ENCODE measurements around the gene PCBP3.

The PCBP3 gene

GRCh38 chr21:45979141-45979631 lies 335.7 kb downstream of the PCBP3 start:
- DNase-seq (ENCODE audit: low read depth, low spot score), result no peak

- DNase-seq (ENCODE audit: low read depth, low spot score), result no peak
Observed at GRCh38 chr21:45979651-45980050, 336.1 kb downstream of the PCBP3 start.

DNA sequence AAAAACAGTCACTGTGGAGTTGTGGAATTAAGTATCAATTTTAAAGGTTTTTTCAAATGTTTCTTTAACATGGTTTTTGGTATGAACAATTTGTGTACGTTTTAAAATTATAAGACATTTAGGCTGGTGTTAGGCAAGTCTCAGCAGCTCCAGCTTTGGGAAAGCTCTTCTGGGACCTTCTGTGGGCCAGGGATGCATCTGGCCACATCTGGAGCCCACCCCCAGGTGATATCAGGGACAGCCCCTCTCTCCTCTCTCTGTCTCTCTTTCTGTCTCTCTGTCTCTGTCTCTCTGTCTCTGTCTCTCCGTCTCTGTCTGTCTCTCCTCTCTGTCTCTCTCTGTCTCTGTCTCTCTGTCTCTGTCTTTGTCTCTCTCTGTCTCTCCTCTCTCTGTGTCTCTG lies 336.7 kb downstream of the PCBP3 start:
- no peak for DNase-seq (ENCODE audit: low read depth, low spot score)

DNA sequence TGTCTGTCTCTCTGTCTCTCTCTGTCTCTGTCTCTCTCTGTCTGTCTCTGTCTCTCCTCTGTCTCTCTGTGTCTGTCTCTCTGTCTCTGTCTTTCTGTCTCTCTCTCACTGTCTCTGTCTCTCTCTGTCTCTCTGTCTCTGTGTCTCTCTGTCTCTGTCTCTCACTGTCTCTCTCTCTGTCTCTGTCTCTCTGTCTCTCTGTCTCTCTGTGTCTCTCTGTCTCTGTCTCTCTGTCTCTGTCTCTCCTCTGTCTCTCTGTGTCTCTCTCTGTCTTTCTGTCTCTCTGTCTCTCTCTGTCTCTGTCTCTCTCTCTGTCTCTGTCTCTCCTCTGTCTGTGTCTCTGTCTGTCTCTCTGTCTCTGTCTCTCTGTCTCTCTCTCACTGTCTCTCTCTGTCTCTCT lies 337.2 kb downstream of the PCBP3 start:
- DNase-seq (ENCODE audit: low read depth, low spot score), result no peak

GRCh38 chr21:45981151-45982091 lies 337.9 kb downstream of the PCBP3 start, which contains the start of gene COL6A1:
Gene COL6A1, plus strand, starts transcription at chr21:45981770. Its CDS starts 81 bp downstream, at chr21:45981851.
- no peak for DNase-seq (ENCODE audit: low read depth, low spot score)

DNA sequence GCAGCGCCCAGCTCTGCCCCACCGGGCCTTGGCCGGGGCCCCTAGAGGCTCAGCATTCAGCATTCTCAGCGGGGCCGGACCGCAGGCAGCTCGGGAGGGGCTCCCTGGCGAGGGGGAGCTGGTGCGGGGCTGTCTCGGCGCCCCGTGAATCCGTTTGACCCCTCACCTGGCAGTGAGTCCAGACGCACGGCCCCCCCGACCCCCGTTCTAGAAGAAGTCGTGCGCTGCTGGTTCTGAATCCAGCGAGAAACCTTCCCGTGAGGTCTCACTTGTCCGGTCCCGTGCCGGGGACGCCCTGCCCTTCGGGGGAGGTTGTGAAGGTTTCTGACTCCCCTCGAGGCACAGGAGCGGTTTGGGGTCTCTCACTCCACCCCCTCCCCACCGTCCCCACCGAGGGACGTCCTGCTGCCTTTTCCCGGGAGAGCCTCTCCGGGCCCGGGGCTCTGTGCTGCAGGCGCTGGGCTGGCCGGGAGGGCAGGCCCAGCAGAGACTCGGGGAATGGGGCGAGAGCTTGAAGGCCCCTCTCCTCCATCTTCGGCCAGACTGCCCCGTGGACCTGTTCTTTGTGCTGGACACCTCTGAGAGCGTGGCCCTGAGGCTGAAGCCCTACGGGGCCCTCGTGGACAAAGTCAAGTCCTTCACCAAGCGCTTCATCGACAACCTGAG lies 338.7 kb downstream of the PCBP3 start:
- DNase-seq (ENCODE audit: low read depth, low spot score), result no peak

DNA sequence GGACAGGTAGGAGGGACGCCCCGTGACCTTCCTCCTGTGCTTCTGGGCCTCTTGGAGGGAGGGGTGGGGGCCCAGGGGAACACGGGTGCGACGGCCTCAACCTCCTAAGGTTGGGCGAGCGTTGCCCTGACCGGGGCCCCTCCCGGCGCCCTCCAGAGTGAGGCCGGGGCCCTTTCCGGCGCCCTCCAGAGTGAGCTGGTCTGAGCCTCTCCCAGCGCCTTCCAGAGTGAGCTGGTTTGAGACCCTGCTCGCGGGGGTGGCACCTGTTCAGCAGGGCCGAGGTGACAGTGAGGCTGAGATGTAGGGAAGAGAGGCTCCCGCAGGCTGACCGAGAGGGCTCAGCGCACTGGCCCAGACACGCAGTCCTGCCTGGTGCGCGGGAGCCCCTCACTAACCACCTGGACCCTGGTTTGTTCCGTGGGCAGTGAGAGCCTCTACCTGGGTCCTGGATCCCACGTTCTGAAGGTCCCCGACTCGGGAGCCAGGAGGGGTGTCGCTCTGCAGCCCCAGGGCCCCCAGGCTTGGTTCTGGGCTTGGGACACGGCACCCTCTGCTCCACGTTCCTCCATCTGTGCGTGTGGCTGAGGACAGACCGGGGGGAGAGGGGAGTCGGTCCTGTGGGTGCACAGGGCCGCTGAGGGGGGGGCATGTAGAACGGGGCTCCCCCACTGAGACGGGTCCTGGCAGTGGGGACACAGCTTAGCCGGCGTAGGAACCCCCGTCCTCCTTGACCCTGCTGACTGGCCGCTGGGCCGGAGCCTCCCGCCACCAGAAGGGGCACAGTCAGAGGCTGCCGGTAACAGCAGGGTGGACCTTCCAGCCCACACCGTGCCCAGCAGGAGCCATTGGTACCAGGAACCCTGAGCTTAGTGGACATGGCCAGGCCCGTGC lies 339.5 kb downstream of the PCBP3 start:
- DNase-seq (ENCODE audit: low read depth, low spot score), result no peak

GRCh38 chr21:45983649-45983965 lies 340.1 kb downstream of the PCBP3 start:
- no peak for DNase-seq (ENCODE audit: low read depth, low spot score)

GRCh38 chr21:45983981-45984551 lies 340.5 kb downstream of the PCBP3 start:
- DNase-seq (ENCODE audit: low read depth, low spot score), result no peak

DNA sequence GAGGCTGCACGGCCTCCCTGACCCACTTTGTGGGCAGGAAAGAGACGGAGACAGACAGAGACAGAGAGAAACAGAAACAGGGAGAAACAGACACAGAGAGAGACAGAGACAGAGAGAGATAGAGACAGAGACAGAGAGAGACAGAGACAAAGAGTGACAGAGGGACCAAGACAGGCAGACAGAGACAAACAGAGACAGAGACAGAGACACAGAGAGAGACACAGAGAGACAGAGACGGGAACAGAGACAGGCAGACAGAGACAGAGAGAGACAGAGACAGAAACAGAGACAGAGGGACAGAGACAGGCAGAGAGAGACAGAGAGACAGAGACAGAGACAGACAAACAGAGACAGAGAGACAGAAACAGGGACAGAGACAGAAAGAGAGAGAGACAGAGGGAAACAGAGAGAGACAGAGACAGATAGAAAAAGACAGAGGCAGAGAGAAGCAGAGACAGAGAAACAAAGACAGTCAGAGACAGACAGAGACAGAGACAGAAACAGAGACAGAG lies 341.1 kb downstream of the PCBP3 start:
- DNase-seq (ENCODE audit: low read depth, low spot score), result no peak

- DNase-seq (ENCODE audit: low read depth, low spot score), result no peak
Observed at GRCh38 chr21:45985471-45986315, 342.2 kb downstream of the PCBP3 start.

DNA sequence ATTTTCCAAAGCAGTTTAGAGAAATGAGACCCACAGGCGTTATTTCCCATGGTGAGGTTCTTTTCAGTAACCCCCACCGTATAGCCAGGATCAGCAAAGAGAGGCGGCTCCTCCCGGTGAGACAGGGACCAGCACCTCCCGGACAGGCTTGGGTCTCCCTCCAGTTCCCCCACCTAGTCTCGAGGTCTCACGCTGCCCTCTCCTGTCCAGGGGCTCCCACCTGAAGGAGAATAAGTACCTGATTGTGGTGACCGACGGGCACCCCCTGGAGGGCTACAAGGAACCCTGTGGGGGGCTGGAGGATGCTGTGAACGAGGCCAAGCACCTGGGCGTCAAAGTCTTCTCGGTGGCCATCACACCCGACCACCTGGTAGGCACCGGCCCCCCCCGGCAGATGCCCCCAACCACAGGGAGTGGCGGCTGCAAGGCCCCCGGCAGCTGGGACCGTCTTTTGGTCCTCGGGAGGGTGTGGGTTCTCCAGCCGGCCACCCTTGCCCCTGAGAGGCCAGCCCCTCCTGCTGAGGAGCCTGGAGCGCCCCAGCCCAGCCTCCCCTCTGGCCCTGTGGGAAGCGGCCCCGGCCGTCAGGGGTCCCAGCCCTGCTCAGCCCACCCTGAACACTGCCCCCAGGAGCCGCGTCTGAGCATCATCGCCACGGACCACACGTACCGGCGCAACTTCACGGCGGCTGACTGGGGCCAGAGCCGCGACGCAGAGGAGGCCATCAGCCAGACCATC lies 343.0 kb downstream of the PCBP3 start:
- no peak for DNase-seq (ENCODE audit: low read depth, low spot score)

DNA sequence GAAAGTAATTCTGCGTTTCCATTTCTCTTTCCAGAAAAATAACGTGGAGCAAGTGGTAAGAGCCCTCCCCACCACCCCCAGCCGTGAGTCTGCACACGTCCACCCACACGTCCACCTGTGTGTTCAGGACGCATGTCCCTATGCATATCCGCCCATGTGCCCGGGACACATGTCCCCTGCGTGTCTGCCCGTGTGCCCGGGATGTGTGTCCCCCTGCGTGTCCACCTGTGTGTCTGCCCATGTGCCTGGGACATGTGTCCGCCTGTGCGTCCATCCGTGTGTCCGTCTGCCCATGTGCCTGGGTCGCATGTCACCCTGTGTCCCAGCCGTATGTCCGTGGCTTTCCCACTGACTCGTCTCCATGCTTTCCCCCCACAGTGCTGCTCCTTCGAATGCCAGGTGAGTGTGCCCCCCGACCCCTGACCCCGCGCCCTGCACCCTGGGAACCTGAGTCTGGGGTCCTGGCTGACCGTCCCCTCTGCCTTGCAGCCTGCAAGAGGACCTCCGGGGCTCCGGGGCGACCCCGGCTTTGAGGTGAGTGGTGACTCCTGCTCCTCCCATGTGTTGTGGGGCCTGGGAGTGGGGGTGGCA lies 343.7 kb downstream of the PCBP3 start:
- no peak for DNase-seq (ENCODE audit: low read depth, low spot score)

DNA sequence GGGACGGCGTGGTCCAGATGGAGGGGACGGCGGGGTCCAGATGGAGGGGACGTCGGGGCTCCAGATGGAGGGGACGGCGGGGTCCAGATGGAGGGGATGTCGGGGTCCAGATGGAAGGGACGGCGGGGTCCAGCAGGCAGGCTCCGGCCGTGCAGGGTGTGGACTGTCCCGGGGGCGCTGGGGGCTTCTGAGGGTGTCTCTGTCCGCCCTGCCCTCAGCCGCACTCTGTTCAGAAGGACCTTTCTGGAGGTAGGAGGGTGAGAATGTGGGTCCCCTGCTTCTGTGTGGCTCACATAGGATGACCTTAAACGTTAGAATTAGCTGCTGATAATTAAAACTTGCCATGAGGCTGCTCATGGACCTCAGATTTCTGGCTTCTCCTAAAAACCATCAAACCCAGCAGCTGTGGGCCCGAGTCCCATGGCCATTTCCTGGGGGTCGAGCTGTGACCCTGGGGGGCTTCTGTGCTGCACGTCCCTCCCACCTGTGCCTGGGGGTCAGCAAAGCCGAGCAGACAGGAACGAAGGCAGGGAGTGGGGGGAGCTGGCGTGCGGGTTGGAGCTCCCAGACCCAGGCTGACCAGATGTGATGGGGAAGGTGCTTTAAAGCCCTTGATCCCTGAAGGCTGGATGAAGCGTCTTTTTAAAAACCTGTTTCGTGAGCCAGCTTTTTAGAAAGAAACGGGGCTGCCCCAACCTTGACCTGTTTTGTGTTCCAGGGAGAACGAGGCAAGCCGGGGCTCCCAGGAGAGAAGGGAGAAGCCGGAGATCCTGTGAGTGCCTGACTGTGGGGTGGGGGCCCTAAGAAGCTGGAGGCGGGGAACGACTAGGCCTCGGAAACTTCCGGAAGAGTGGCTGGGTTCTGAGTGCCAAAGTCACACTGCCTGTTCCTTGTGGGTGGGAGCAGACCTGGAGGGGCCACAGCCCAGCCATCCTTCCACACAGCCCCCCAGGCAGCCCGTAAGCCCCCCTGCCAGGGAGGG lies 345.1 kb downstream of the PCBP3 start:
- DNase-seq (ENCODE audit: low read depth, low spot score), result no peak

DNA sequence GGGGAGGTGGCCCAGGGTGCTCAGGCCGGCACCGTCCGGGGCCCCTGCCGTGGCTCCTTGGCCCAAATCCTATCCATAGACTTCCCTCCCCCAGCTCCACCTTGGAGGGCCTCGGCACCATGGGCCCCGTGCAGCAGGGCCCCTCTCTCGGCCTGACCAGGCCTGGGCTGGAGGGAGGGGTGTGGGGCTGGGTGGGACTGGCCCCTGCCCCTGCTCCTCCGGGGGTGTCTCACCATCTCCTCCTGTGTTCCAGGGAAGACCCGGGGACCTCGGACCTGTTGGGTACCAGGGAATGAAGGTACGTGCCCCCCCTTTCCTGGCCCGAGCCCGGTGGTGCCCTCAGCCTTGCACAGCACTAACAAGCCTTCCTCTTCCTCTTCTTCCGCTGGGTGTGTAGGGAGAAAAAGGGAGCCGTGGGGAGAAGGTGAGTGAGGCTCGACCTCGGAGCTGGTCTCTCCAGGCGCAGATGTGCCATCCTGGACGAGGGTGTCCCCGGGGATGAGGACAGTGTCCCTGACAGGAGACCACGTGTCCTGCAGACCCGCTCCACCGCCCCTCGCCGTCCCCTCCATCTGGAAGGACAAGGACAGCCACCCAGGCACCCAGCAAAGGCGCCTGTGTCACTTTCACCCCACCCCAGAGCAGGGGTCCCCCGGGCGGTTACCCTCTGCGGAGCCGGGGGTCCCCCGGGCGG lies 346.0 kb downstream of the PCBP3 start:
- DNase-seq (ENCODE audit: low read depth, low spot score), result no peak

DNA sequence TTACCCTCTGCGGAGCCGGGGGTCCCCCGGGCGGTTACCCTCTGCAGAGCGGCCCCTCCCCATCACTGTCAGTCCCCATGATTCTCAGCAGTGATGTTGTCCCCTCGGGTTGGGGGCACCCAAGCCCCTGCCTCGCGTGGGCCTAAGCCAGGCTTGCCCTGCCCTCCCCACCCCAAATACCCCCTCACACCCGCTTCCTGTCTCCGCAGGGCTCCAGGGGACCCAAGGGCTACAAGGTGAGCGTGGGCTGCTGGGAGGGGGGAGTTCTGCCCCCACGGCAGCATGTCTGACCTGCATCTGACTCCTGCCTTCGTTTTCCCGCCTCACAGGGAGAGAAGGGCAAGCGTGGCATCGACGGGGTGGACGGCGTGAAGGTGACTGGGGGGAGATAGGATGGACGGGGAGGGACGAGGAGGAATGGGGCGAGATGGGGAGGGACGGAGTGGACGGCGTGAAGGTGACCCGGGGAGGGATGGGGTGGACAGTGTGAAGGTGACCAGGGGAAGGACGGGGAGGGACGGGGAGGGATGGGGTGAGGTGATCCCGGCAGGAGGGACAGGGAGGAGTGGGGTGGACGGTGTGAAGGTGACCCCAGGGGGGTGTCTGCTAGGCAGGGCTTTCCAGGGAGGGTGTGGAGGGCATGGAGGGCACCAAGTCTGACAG lies 346.7 kb downstream of the PCBP3 start:
- no peak for DNase-seq (ENCODE audit: low read depth, low spot score)
